Parathyroid adenoma (tissue), 2 donors: Measurements from ENCODE around the gene SHF.

ENCODE experiments used
- H2AFZ ChIP-seq: fragments of 300-600 bp; sonication (generic); one replicate; pipeline ENCODE4 v1.7.0; 2017; ENCODE audit warnings: antibody characterized with exemption, mild to moderate bottlenecking
- H3K27ac ChIP-seq: fragments of 300-600 bp; sonication (generic); one replicate; pipeline ENCODE4 v1.7.0; 2017
- H3K27me3 ChIP-seq: fragments of 300-600 bp; sonication (generic); one replicate; pipeline ENCODE4 v1.7.0; 2017; ENCODE audit warnings: low read length; ENCODE audit not compliant: control insufficient read depth, insufficient read depth
- H3K36me3 ChIP-seq: fragments of 300-600 bp; sonication (generic); one replicate; pipeline ENCODE4 v1.7.0; 2017; ENCODE audit warnings: low read length; ENCODE audit not compliant: control insufficient read depth, insufficient read depth
- H3K4me1 ChIP-seq: fragments of 300-600 bp; sonication (generic); one replicate; pipeline ENCODE4 v1.7.0; 2017; ENCODE audit warnings: control low read depth
- H3K4me2 ChIP-seq: fragments of 300-600 bp; sonication (generic); one replicate; pipeline ENCODE4 v1.7.0; 2017; ENCODE audit warnings: low read length
- H3K4me3 ChIP-seq: fragments of 300-600 bp; sonication (generic); one replicate; pipeline ENCODE4 v1.7.0; 2017; ENCODE audit warnings: low read depth, low read length
- H3K79me2 ChIP-seq: fragments of 300-600 bp; sonication (generic); one replicate; pipeline ENCODE4 v1.7.0; 2017; ENCODE audit warnings: control low read depth
- H3K9ac ChIP-seq: fragments of 300-600 bp; sonication (generic); one replicate; pipeline ENCODE4 v1.7.0; 2017; ENCODE audit warnings: mild to moderate bottlenecking
- H3K9me3 ChIP-seq: fragments of 300-600 bp; sonication (generic); one replicate; pipeline ENCODE4 v1.7.0; 2017; ENCODE audit warnings: low read length; ENCODE audit not compliant: control insufficient read depth
- TF ChIP-seq, protein P1 (sequence below): fragments of 300-600 bp; sonication (generic); IDR thresholded peaks from one replicate; pipeline ENCODE4 v1.7.0; 2017; ENCODE audit warnings: antibody characterized with exemption, mild to moderate bottlenecking
- donor health status: primary hyperparathyroidism.

Gene SHF

DNA sequence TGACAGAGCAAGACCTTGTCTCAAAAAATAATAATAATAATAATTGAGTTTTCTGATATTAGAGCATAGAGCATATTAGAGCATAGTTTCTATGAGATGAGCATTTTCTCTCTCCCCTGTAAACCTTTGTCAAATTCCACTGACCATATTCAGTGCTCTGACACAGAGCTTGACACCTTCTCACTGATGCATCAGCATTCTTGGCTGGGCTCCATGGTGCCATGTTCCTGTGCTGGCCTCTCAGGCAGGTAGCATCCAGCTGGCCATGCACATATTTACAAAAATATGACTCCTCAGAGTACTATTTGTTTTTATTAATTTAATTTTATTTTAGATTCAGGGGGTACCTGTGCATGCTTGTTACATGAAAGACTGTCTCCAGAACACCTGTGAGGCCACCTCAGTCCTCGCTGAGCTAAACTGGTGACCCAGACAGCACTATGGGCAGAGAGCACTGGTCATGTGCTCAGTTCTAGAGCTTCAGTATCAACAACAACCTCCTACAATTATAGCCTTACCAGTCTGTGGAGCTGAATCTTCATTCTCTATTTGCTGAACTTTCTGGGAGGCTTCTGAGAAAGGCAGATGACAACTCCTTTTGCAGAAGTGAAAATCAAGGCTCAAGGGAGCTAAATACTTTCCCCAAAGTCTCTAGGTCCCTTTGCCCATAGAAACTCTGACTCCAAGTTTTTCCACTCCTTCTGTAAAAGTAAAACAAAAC, 42.6 kb upstream of the SHF start:
- H3K27ac ChIP-seq = no peak overlapping the region
- no peak overlapping the region for H3K4me3 ChIP-seq
- TF ChIP-seq, protein P1, sequence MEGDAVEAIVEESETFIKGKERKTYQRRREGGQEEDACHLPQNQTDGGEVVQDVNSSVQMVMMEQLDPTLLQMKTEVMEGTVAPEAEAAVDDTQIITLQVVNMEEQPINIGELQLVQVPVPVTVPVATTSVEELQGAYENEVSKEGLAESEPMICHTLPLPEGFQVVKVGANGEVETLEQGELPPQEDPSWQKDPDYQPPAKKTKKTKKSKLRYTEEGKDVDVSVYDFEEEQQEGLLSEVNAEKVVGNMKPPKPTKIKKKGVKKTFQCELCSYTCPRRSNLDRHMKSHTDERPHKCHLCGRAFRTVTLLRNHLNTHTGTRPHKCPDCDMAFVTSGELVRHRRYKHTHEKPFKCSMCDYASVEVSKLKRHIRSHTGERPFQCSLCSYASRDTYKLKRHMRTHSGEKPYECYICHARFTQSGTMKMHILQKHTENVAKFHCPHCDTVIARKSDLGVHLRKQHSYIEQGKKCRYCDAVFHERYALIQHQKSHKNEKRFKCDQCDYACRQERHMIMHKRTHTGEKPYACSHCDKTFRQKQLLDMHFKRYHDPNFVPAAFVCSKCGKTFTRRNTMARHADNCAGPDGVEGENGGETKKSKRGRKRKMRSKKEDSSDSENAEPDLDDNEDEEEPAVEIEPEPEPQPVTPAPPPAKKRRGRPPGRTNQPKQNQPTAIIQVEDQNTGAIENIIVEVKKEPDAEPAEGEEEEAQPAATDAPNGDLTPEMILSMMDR = no peak
- no peaks in the 10 kb centered on the region for H3K27me3 ChIP-seq
- no peaks in the 10 kb centered on the region for H3K4me1 ChIP-seq
- no peak overlapping the region for H3K9ac ChIP-seq
- no peak overlapping the region for H2AFZ ChIP-seq
- H3K4me2 ChIP-seq = no peak overlapping the region
- H3K9me3 ChIP-seq = no peaks in the 10 kb centered on the region
- H3K79me2 ChIP-seq = no peaks in the 10 kb centered on the region
- no peaks in the 10 kb centered on the region for H3K36me3 ChIP-seq

DNA sequence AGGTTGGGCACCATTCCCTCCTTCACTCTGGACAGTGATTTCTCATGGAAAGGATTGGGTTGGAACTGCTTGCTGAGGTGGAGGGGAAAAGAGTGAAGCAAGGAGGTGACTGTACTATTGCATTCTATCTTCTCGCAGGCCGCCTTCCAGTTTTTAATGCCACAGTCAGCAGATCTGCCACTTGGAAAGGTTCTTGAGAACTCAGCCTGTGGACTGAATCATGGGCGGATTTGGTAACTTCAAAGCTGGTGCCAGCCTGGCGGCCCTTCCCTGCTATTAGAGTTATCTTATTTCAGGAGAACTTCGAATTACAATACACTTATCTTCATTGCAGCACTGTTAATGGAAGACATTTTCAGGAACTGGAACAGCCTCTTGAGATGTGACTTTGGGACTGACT, 41.2 kb upstream of the SHF start:
- Histone ChIP-seq H3K9ac (no peak overlapping the region), H3K36me3 (no peaks in the 10 kb centered on the region), H2AFZ (peak overlapping the region; percentile 70), H3K27ac (peak overlapping the region; percentile 24), H3K4me2 (no peak overlapping the region), H3K4me1 (no peaks in the 10 kb centered on the region), H3K9me3 (no peaks in the 10 kb centered on the region), H3K27me3 (no peaks in the 10 kb centered on the region), H3K4me3 (no peak overlapping the region), H3K79me2 (no peaks in the 10 kb centered on the region)
- TF ChIP-seq, protein P1 = no peak

DNA sequence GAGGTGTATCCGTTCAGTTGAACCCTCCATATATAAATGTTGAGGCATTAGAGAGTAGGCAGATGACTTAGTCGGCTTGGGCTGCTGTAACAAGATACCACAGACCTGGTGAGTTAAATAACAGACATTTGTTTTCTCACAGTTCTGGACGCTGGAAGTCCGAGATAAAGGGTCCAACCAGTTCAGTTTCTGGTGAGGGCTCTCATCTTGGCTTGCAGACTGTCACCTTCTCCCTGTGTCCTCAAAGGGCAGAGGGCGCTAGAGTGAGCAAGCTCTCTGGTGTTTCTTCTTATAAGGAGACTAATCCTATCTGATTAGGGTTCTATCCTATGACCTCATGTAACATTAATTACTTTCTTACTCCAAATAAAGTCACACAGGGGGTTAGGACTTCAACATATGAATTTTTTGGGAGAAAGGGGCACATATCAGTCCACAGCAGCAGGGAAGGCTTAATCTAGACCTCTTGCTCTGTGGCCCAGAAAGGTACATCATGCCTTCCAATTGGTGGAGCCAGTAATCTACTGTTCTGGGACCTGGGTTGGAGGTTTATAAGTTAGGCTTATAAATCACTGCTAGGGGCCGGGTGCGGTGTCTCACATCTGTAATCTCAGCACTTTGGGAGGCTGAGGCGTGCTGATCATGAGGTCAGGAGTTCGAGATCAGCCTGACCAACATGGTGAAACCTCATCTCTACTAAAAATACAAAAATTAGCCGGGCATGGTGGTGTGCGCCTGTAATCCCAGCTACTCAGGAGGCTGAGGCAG, 37.9 kb upstream of the SHF start:
- Histone ChIP-seq H3K4me1 (no peaks in the 10 kb centered on the region), H3K27ac (no peak overlapping the region), H3K27me3 (no peaks in the 10 kb centered on the region), H3K9me3 (no peaks in the 10 kb centered on the region), H3K9ac (no peak overlapping the region), H3K4me2 (no peak overlapping the region), H3K79me2 (no peaks in the 10 kb centered on the region), H3K36me3 (no peaks in the 10 kb centered on the region), H3K4me3 (no peak overlapping the region), H2AFZ (no peak overlapping the region)
- TF ChIP-seq, protein P1 = no peak

DNA sequence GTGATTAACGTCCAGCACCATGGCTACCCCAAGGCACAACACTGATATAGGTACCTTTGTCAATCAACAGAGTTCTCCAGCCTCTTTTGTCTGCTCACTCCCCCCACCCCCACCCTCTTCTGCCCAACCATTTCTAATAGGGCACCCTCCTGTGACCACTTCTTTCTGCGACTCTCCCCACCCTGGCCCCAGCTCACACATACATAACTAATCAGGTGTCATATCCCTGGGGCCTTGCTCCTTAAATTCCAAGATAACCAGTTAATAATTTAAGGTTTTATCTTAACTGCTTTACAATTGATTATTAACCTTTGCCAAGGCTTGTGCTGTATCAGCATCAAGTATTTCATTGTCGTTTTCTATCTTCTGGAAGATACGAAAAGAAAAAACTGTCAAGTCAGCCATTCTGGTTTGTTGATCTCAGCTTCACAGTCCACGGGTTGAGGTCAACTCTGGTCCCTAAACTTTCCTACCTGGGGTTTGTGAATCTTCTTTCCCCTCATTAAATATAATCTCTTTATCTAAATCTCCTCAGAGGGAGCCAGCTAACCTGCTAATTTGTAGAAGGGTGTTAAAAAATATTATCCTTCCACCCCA, 37.0 kb upstream of the SHF start:
- no peak overlapping the region for H2AFZ ChIP-seq
- TF ChIP-seq, protein P1 = no peak
- no peak overlapping the region for H3K4me2 ChIP-seq
- H3K27ac ChIP-seq = no peak overlapping the region
- no peaks in the 10 kb centered on the region for H3K36me3 ChIP-seq
- no peak overlapping the region for H3K4me3 ChIP-seq
- H3K9me3 ChIP-seq = no peaks in the 10 kb centered on the region
- no peaks in the 10 kb centered on the region for H3K4me1 ChIP-seq
- no peaks in the 10 kb centered on the region for H3K79me2 ChIP-seq
- no peak overlapping the region for H3K9ac ChIP-seq
- H3K27me3 ChIP-seq = no peaks in the 10 kb centered on the region
